Measurements from ENCODE around the gene TAX1BP3. TPM values are rescaled to one million over a fixed set of nuclear protein-coding genes. Genes with fewer than 3 reads are reported as not detected.
"Not testable (repeated sequence)": the region's sequence is repeated elsewhere in the genome, so short reads cannot be mapped to it uniquely, and the experiment has no call there.

TAX1BP3 gene
- total RNA-seq, 2 experiments from 2014 or later = 19.8 to 24.3 TPM

- Histone ChIP-seq H3K36me3 (ENCODE audit: insufficient read depth, low read length) (peaks cover 58% of the 10 kb centered on the region), H3K4me1 (ENCODE audit: insufficient read depth, low read length, poor library complexity, severe bottlenecking) (peaks cover 73% of the 10 kb centered on the region), H2AFZ (ENCODE audit: low read length) (no peak overlapping the region), H3K79me2 (ENCODE audit: insufficient read depth, low read depth, low read length) (peaks cover 5% of the 10 kb centered on the region; the same call in 1 of the 2 replicates), H4K20me1 (ENCODE audit: insufficient read depth, low read length) (no peaks in the 10 kb centered on the region), H3K27ac (ENCODE audit: low read depth, low read length, poor library complexity, severe bottlenecking) (peak overlapping the region; percentile 96), H3K9me3 (ENCODE audit: low read length) (no peaks in the 10 kb centered on the region), H3K4me3 (ENCODE audit: low read depth, low read length, poor library complexity, severe bottlenecking) (no peak overlapping the region), H3K9me2 (ENCODE audit: insufficient read depth, low read length) (no peaks in the 10 kb centered on the region), H3K4me2 (ENCODE audit: low read length) (peak overlapping the region; percentile 77)
- intact Hi-C loops (cut with micrococcal nuclease; ENCODE audit: unreplicated experiment) = no loop called here
- DNase-seq (ENCODE audit: low spot score) = no peak
- ChIA-PET POLR2A (interaction anchor here (1.5 to 1.7 kb wide), 2 partner anchors 10 to 16 kb away, joined by 4 to 8 read pairs; partner anchors contain the start of genes HASPIN and P2RX5), CTCF (ENCODE audit: unreplicated experiment) (no interaction called here)
- TF ChIP-seq CTCF (conservative IDR thresholded peaks at IDR 0.05; ENCODE audit: low read length) = no peak
- no peak for TF ChIP-seq EZH2phosphoT487 (IDR thresholded peaks at IDR 0.05; ENCODE audit: borderline replicate concordance, low read depth, low read length)
- no TSS peak for BruUV-seq (replicated peaks)
These were observed 44.6 kb upstream of the TAX1BP3 start for GRCh38 chr17:3712811-3713463.

- peak overlapping the region; percentile 52 for H3K4me3 ChIP-seq (ENCODE audit: low read depth, low read length, poor library complexity, severe bottlenecking)
- intact Hi-C loops (cut with micrococcal nuclease; ENCODE audit: unreplicated experiment) = loop anchor here (1.0 kb wide), 2 partner anchors 12 to 15 kb away; partner anchors contain the start of genes HASPIN and P2RX5
- peaks cover 70% of the 10 kb centered on the region for H3K4me1 ChIP-seq (ENCODE audit: insufficient read depth, low read length, poor library complexity, severe bottlenecking)
- CTCF ChIA-PET (ENCODE audit: unreplicated experiment) = interaction anchor here (0.7 to 1.2 kb wide), 4 partner anchors 15 to 133 kb away, joined by 3 to 4 read pairs (median 4); partner anchors contain the start of gene P2RX5
- no peaks in the 10 kb centered on the region for H4K20me1 ChIP-seq (ENCODE audit: insufficient read depth, low read length)
- peak; percentile 96 for DNase-seq (ENCODE audit: low spot score)
- H2AFZ ChIP-seq (ENCODE audit: low read length) = no peak overlapping the region
- H3K4me2 ChIP-seq (ENCODE audit: low read length) = peak overlapping the region; percentile 77
- no peaks in the 10 kb centered on the region for H3K9me3 ChIP-seq (ENCODE audit: low read length)
- no TSS peak for BruUV-seq (replicated peaks)
- POLR2A ChIA-PET = interaction anchor here (0.6 to 2.6 kb wide), 6 partner anchors 12 to 1319 kb away, joined by 3 to 16 read pairs (median 6); partner anchors contain the start of gene P2RX5
- TF ChIP-seq CTCF (conservative IDR thresholded peaks at IDR 0.05; ENCODE audit: low read length) = no peak
- TF ChIP-seq EZH2phosphoT487 (IDR thresholded peaks at IDR 0.05; ENCODE audit: borderline replicate concordance, low read depth, low read length) = no peak
- H3K79me2 ChIP-seq (ENCODE audit: insufficient read depth, low read depth, low read length) = no peaks in the 10 kb centered on the region; the same call in 1 of the 2 replicates
- peak overlapping the region; percentile 96 for H3K27ac ChIP-seq (ENCODE audit: low read depth, low read length, poor library complexity, severe bottlenecking)
- H3K9me2 ChIP-seq (ENCODE audit: insufficient read depth, low read length) = no peaks in the 10 kb centered on the region
- H3K36me3 ChIP-seq (ENCODE audit: insufficient read depth, low read length) = peaks cover 38% of the 10 kb centered on the region
These were observed 42.6 kb upstream of the TAX1BP3 start for GRCh38 chr17:3710951-3711383.

- ChIA-PET POLR2A (interaction anchor here (0.7 to 1.3 kb wide), 4 partner anchors 12 to 425 kb away, joined by 3 read pairs; partner anchors contain the start of gene HASPIN), CTCF (ENCODE audit: unreplicated experiment) (no interaction called here)
- no peak for DNase-seq (ENCODE audit: low spot score)
- peak overlapping the region; percentile 15 for H3K27ac ChIP-seq (ENCODE audit: low read depth, low read length, poor library complexity, severe bottlenecking)
- H3K4me3 ChIP-seq (ENCODE audit: low read depth, low read length, poor library complexity, severe bottlenecking) = no peak overlapping the region
- BruUV-seq (replicated peaks) = TSS peak; percentile 54
- H3K9me2 ChIP-seq (ENCODE audit: insufficient read depth, low read length) = no peaks in the 10 kb centered on the region
- H3K4me2 ChIP-seq (ENCODE audit: low read length) = peak overlapping the region; percentile 54
- H3K9me3 ChIP-seq (ENCODE audit: low read length) = no peaks in the 10 kb centered on the region
- no peaks in the 10 kb centered on the region for H4K20me1 ChIP-seq (ENCODE audit: insufficient read depth, low read length)
- intact Hi-C loops (cut with micrococcal nuclease; ENCODE audit: unreplicated experiment) = no loop called here
- peaks cover 15% of the 10 kb centered on the region for H3K36me3 ChIP-seq (ENCODE audit: insufficient read depth, low read length)
- peaks cover 52% of the 10 kb centered on the region for H3K4me1 ChIP-seq (ENCODE audit: insufficient read depth, low read length, poor library complexity, severe bottlenecking)
- no peak overlapping the region for H2AFZ ChIP-seq (ENCODE audit: low read length)
- no peak for TF ChIP-seq EZH2phosphoT487 (IDR thresholded peaks at IDR 0.05; ENCODE audit: borderline replicate concordance, low read depth, low read length)
- TF ChIP-seq CTCF (conservative IDR thresholded peaks at IDR 0.05; ENCODE audit: low read length) = no peak
- H3K79me2 ChIP-seq (ENCODE audit: insufficient read depth, low read depth, low read length) = no peaks in the 10 kb centered on the region
These were observed 40.0 kb upstream of the TAX1BP3 start for GRCh38 chr17:3708366-3708765.

GRCh38 chr17:3705718-3705984 lies 37.3 kb upstream of the TAX1BP3 start:
- CTCF ChIA-PET (ENCODE audit: unreplicated experiment); H3K9me2 ChIP-seq (ENCODE audit: insufficient read depth, low read length); H3K79me2 ChIP-seq (ENCODE audit: insufficient read depth, low read depth, low read length); H3K4me2 ChIP-seq (ENCODE audit: low read length); DNase-seq (ENCODE audit: low spot score); POLR2A ChIA-PET; intact Hi-C loops (cut with micrococcal nuclease; ENCODE audit: unreplicated experiment); H4K20me1 ChIP-seq (ENCODE audit: insufficient read depth, low read length); H3K4me3 ChIP-seq (ENCODE audit: low read depth, low read length, poor library complexity, severe bottlenecking); BruUV-seq (replicated peaks); H2AFZ ChIP-seq (ENCODE audit: low read length); H3K27ac ChIP-seq (ENCODE audit: low read depth, low read length, poor library complexity, severe bottlenecking); H3K9me3 ChIP-seq (ENCODE audit: low read length): not testable (repeated sequence)
- H3K4me1 ChIP-seq (ENCODE audit: insufficient read depth, low read length, poor library complexity, severe bottlenecking) = peaks cover 27% of the 10 kb centered on the region
- peaks cover 22% of the 10 kb centered on the region for H3K36me3 ChIP-seq (ENCODE audit: insufficient read depth, low read length)

Data from OCI-LY7 (cell line).